ENCODE results near the gene GEMIN4. TPM values are rescaled to one million over a fixed set of nuclear protein-coding genes. Genes with fewer than 3 reads are reported as not detected.
A peak's percentile ranks its signal among the peaks of the same experiment; 100 is the strongest.

Gene GEMIN4
- total and polyA plus RNA-seq, 4 donors, result 2.8 to 7.0 (median 5.9) TPM

- H3K9ac ChIP-seq (ENCODE audit: low read depth in 1 of 2, low read length in 2 of 2), result no peak overlapping the region
- peaks cover 0 to 12% (median 3%) of the 10 kb centered on the region in 4 donors for H3K36me3 ChIP-seq (ENCODE audit: control insufficient read depth in 4 of 4, insufficient read depth in 3 of 4, low read depth in 1 of 4, low read length in 3 of 4)
- no peak overlapping the region for H3K4me3 ChIP-seq (ENCODE audit: low read depth in 1 of 3, low read length in 3 of 3)
- TF ChIP-seq YY1 (IDR thresholded peaks at IDR 0.05), result peak; percentile 3
- no peak for TF ChIP-seq REST (IDR thresholded peaks at IDR 0.05)
- WGBS, result 89% methylated on average over 13 of the region's 13 CpGs
- H3K4me1 ChIP-seq (ENCODE audit: control insufficient read depth in 4 of 4, insufficient read depth in 4 of 4, low read length in 3 of 4), result peaks cover 6 to 17% (median 11%) of the 10 kb centered on the region in 4 donors
- H3K27me3 ChIP-seq (ENCODE audit: control insufficient read depth in 4 of 4, insufficient read depth in 4 of 4, low read length in 3 of 4), result no peaks in the 10 kb centered on the region
- H3K9me3 ChIP-seq (ENCODE audit: control insufficient read depth in 4 of 4, low read length in 3 of 4), result no peaks in the 10 kb centered on the region
- H3K27ac ChIP-seq (ENCODE audit: low read depth in 1 of 2, low read length in 2 of 2), result no peak overlapping the region
- no peak for DNase-seq (ENCODE audit: low spot score)
These were observed 1.4 kb upstream of the GEMIN4 start for GRCh38 chr17:753418-753817.

- TF ChIP-seq REST (IDR thresholded peaks at IDR 0.05) (peak; percentile 25), SP1 (IDR thresholded peaks at IDR 0.05) (peak; percentile 28), YY1 (IDR thresholded peaks at IDR 0.05) (peak; percentile 39), NR2F2 (IDR thresholded peaks at IDR 0.05) (no peak)
- Histone ChIP-seq H3K9me3 (ENCODE audit: control insufficient read depth in 4 of 4, low read length in 3 of 4) (no peaks in the 10 kb centered on the region), H3K27ac (ENCODE audit: low read depth in 1 of 2, low read length in 2 of 2) (peak overlapping the region; percentile 45 to 80), H3K4me3 (ENCODE audit: low read depth in 1 of 3, low read length in 3 of 3) (peak overlapping the region; percentile 56 to 80 (median 75)), H3K27me3 (ENCODE audit: control insufficient read depth in 4 of 4, insufficient read depth in 4 of 4, low read length in 3 of 4) (no peaks in the 10 kb centered on the region), H3K36me3 (ENCODE audit: control insufficient read depth in 4 of 4, insufficient read depth in 3 of 4, low read depth in 1 of 4, low read length in 3 of 4) (peaks cover 0 to 13% (median 2%) of the 10 kb centered on the region in 4 donors), H3K9ac (ENCODE audit: low read depth in 1 of 2, low read length in 2 of 2) (peak overlapping the region; percentile 2 to 61), H3K4me1 (ENCODE audit: control insufficient read depth in 4 of 4, insufficient read depth in 4 of 4, low read length in 3 of 4) (peaks cover 6 to 17% (median 11%) of the 10 kb centered on the region in 4 donors)
- WGBS, result 27% methylated on average over 43 of the region's 43 CpGs
- peak; percentile 52 for DNase-seq (ENCODE audit: low spot score)
These were observed 656 bp upstream of the GEMIN4 start for GRCh38 chr17:752620-753219.

- Histone ChIP-seq H3K4me1 (ENCODE audit: control insufficient read depth in 4 of 4, insufficient read depth in 4 of 4, low read length in 3 of 4) (peaks cover 6 to 17% (median 11%) of the 10 kb centered on the region in 4 donors), H3K9ac (ENCODE audit: low read depth in 1 of 2, low read length in 2 of 2) (peak overlapping the region in 1 of 2 donors; percentile 34), H3K27ac (ENCODE audit: low read depth in 1 of 2, low read length in 2 of 2) (peak overlapping the region in 1 of 2 donors; percentile 80), H3K36me3 (ENCODE audit: control insufficient read depth in 4 of 4, insufficient read depth in 3 of 4, low read depth in 1 of 4, low read length in 3 of 4) (peaks cover 0 to 19% (median 5%) of the 10 kb centered on the region in 4 donors), H3K9me3 (ENCODE audit: control insufficient read depth in 4 of 4, low read length in 3 of 4) (no peaks in the 10 kb centered on the region), H3K27me3 (ENCODE audit: control insufficient read depth in 4 of 4, insufficient read depth in 4 of 4, low read length in 3 of 4) (no peaks in the 10 kb centered on the region), H3K4me3 (ENCODE audit: low read depth in 1 of 3, low read length in 3 of 3) (peak overlapping the region; percentile 71 to 80 (median 75))
- TF ChIP-seq TAF1 (conservative IDR thresholded peaks at IDR 0.05) (no peak), SP1 (IDR thresholded peaks at IDR 0.05) (no peak), YY1 (IDR thresholded peaks at IDR 0.05) (no peak)
- DNase-seq (ENCODE audit: low spot score), result peak; percentile 43
- WGBS, result 5% methylated on average over 49 of the region's 49 CpGs
These were observed 629 bp downstream of the GEMIN4 start for GRCh38 chr17:751269-752001.
